Endodermal cell (in vitro differentiated cells): Measurements from ENCODE around the gene NDUFAF2. TPM values are rescaled to one million over a fixed set of nuclear protein-coding genes. Genes with fewer than 3 reads are reported as not detected.

Source experiments
- DNase-seq: peaks from one replicate; pipeline ENCODE4 v3.0.0-alpha.2; 2017
- H3K27ac ChIP-seq: 2 replicates; pipeline ENCODE4 v1.5.1; 2013; ENCODE audit warnings: mild to moderate bottlenecking, low read depth, low read length, moderate library complexity
- H3K27me3 ChIP-seq: 2 replicates; pipeline ENCODE4 v1.6.1; 2013; ENCODE audit warnings: mild to moderate bottlenecking, low read length, moderate library complexity; ENCODE audit not compliant: insufficient read depth, control insufficient read depth, poor library complexity, severe bottlenecking
- H3K36me3 ChIP-seq: 2 replicates; pipeline ENCODE4 v1.7.0; 2013; ENCODE audit warnings: mild to moderate bottlenecking, low read length, moderate library complexity; ENCODE audit not compliant: control insufficient read depth, insufficient read depth
- H3K4me1 ChIP-seq: one replicate; pipeline ENCODE4 v1.7.0; 2013; ENCODE audit warnings: low read length; ENCODE audit not compliant: control insufficient read depth, insufficient read depth
- H3K4me3 ChIP-seq: 2 replicates; pipeline ENCODE4 v1.5.1; 2013; ENCODE audit warnings: mild to moderate bottlenecking, low read length, moderate library complexity
- H3K9ac ChIP-seq: 2 replicates; pipeline ENCODE4 v1.6.1; 2013; ENCODE audit warnings: mild to moderate bottlenecking, low read length, moderate library complexity; ENCODE audit not compliant: poor library complexity, severe bottlenecking; ENCODE audit errors: extremely low read depth
- H3K9me3 ChIP-seq: 2 replicates; pipeline ENCODE4 v1.6.1; 2013; ENCODE audit warnings: mild to moderate bottlenecking, low read length, moderate library complexity; ENCODE audit not compliant: control insufficient read depth
- H3K27ac Mint-ChIP-seq: 2 replicates; pipeline ENCODE4 v1.8.0; 2020; ENCODE audit warnings: mixed read lengths
- H3K27me3 Mint-ChIP-seq: 2 replicates; pipeline ENCODE4 v1.8.0; 2021; ENCODE audit warnings: mild to moderate bottlenecking, mixed read lengths; ENCODE audit not compliant: insufficient read depth
- H3K36me3 Mint-ChIP-seq: 2 replicates; pipeline ENCODE4 v1.8.0; 2020; ENCODE audit warnings: low read depth, mixed read lengths
- H3K4me1 Mint-ChIP-seq: 2 replicates; pipeline ENCODE4 v1.8.0; 2020; ENCODE audit warnings: mixed read lengths
- H3K4me3 Mint-ChIP-seq: 2 replicates; pipeline ENCODE4 v1.8.0; 2020; ENCODE audit warnings: mild to moderate bottlenecking, moderate library complexity, mixed read lengths
- H3K9me3 Mint-ChIP-seq: 2 replicates; pipeline ENCODE4 v1.8.0; 2020; ENCODE audit warnings: mild to moderate bottlenecking, mixed read lengths
- WGBS, 2 experiments: methylation state at CpG; one replicate each; pipeline versions ENCODE4 v1.1.5 to v1.1.7; 2013; ENCODE audit warnings: missing lambda C conversion rate in 2 of 2, mixed read lengths in 1 of 2; ENCODE audit not compliant: insufficient coverage in 1 of 2, insufficient read length in 1 of 2; 5-methylcytosine and 5-hydroxymethylcytosine counted together
- total RNA-seq, 2 donors: library from RNA; stranded (reverse); fragmentation: NEBNext Ultra II Directional in 1 of 2; extraction: Animal tissue kit (Norgen Biotek cat#: 25700) in 1 of 2; gene quantifications; 2 replicates in 1 of 2; 3 replicates in 1 of 2; pipeline ENCODE4 v1.2.1, GENCODE V29; 2021
- TF ChIP-seq, protein P1 (sequence below): fragments of 200-600 bp; sonication (generic); conservative IDR thresholded peaks from 2 replicates; pipeline ENCODE4 v1.5.0; 2021; ENCODE audit warnings: antibody characterized with exemption, mild to moderate bottlenecking

The NDUFAF2 gene
- total RNA-seq, 2 donors from 2014 or later: 20.5 to 23.0 TPM

- Histone ChIP-seq H3K4me3 (no peak overlapping the region), H3K9ac (no peak overlapping the region), H3K9me3 (peaks cover 10% of the 10 kb centered on the region), H3K36me3 (no peaks in the 10 kb centered on the region), H3K27ac (no peak overlapping the region), H3K27me3 (no peaks in the 10 kb centered on the region), H3K4me1 (no peaks in the 10 kb centered on the region)
- DNase-seq: no peak
- H3K4me3 Mint-ChIP-seq: no peak overlapping the region
- no peak overlapping the region for H3K27ac Mint-ChIP-seq
- 100% methylated on average over 2 of the region's 2 CpGs; no CpG with 5 or more reads in 1 of the 2 experiments for WGBS, 2 experiments
- no peaks in the 10 kb centered on the region for H3K27me3 Mint-ChIP-seq
- no peaks in the 10 kb centered on the region for H3K4me1 Mint-ChIP-seq
- no peaks in the 10 kb centered on the region for H3K36me3 Mint-ChIP-seq
- TF ChIP-seq, protein P1, sequence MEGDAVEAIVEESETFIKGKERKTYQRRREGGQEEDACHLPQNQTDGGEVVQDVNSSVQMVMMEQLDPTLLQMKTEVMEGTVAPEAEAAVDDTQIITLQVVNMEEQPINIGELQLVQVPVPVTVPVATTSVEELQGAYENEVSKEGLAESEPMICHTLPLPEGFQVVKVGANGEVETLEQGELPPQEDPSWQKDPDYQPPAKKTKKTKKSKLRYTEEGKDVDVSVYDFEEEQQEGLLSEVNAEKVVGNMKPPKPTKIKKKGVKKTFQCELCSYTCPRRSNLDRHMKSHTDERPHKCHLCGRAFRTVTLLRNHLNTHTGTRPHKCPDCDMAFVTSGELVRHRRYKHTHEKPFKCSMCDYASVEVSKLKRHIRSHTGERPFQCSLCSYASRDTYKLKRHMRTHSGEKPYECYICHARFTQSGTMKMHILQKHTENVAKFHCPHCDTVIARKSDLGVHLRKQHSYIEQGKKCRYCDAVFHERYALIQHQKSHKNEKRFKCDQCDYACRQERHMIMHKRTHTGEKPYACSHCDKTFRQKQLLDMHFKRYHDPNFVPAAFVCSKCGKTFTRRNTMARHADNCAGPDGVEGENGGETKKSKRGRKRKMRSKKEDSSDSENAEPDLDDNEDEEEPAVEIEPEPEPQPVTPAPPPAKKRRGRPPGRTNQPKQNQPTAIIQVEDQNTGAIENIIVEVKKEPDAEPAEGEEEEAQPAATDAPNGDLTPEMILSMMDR: no peak
- H3K9me3 Mint-ChIP-seq: peaks cover 11% of the 10 kb centered on the region
These were observed 13.7 kb downstream of the NDUFAF2 start for GRCh38 chr5:60958712-60959111.

GRCh38 chr5:60959156-60959555 lies 14.2 kb downstream of the NDUFAF2 start:
- H3K27me3 ChIP-seq: no peaks in the 10 kb centered on the region
- TF ChIP-seq, protein P1: peak; percentile 55
- H3K27ac ChIP-seq: no peak overlapping the region
- no peaks in the 10 kb centered on the region for H3K36me3 ChIP-seq
- Mint-ChIP-seq H3K9me3 (peaks cover 11% of the 10 kb centered on the region), H3K27me3 (no peaks in the 10 kb centered on the region), H3K4me1 (no peaks in the 10 kb centered on the region), H3K27ac (no peak overlapping the region), H3K36me3 (no peaks in the 10 kb centered on the region), H3K4me3 (no peak overlapping the region)
- no peaks in the 10 kb centered on the region for H3K4me1 ChIP-seq
- H3K9me3 ChIP-seq: peaks cover 10% of the 10 kb centered on the region
- no peak overlapping the region for H3K4me3 ChIP-seq
- H3K9ac ChIP-seq: no peak overlapping the region
- no peak for DNase-seq

DNA sequence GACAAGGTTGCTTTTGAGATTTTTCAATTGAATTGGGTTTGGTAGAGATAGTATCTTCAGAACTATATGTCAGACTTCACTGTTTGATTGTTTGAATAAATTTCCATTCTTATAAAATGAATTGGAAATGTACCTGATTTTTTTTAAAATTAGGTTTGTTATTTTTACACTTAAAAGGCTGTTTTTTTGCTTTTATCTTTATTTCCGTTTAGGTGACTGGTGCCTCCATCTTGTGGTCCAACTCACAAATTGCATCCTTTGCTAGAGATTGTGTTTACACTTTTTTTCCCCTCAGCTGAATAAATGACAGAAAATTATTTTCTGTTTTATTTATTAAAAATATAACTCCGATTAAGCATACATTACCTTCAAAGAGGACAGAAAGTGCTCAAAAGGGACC lies 15.6 kb downstream of the NDUFAF2 start:
- 65% methylated on average over 2 of the region's 2 CpGs; no CpG with 5 or more reads in 1 of the 2 experiments for WGBS, 2 experiments
- Mint-ChIP-seq H3K27me3 (no peaks in the 10 kb centered on the region), H3K27ac (no peak overlapping the region), H3K9me3 (peaks cover under 1% of the 10 kb centered on the region), H3K4me1 (no peaks in the 10 kb centered on the region), H3K36me3 (no peaks in the 10 kb centered on the region), H3K4me3 (no peak overlapping the region)
- Histone ChIP-seq H3K36me3 (no peaks in the 10 kb centered on the region), H3K27me3 (no peaks in the 10 kb centered on the region), H3K9ac (no peak overlapping the region), H3K4me1 (no peaks in the 10 kb centered on the region), H3K4me3 (no peak overlapping the region), H3K27ac (no peak overlapping the region), H3K9me3 (no peaks in the 10 kb centered on the region)
- TF ChIP-seq, protein P1: peak; percentile 83
- no peak for DNase-seq
